Measurements from ENCODE around the gene VPS41.
A peak's percentile ranks its signal among the peaks of the same experiment; 100 is the strongest.
"Not testable (repeated sequence)": the region's sequence is repeated elsewhere in the genome, so short reads cannot be mapped to it uniquely, and the experiment has no call there.

The VPS41 gene

GRCh38 chr7:38908759-38909335 is at the start of gene VPS41:
Gene VPS41 (minus strand): TSS chr7:38909191. CDS start chr7:38909174, 17 bp downstream.
- DNase-seq (ENCODE audit: low spot score): peak; percentile 81

- DNase-seq (ENCODE audit: low spot score): no peak
These were observed 46.9 kb upstream of the VPS41 start for GRCh38 chr7:38955892-38956291.

- no peak for DNase-seq (ENCODE audit: low spot score)
These were observed 45.0 kb upstream of the VPS41 start for GRCh38 chr7:38953971-38954370.

GRCh38 chr7:38953227-38953626 is 44.2 kb upstream of the VPS41 start:
- DNase-seq (ENCODE audit: low spot score): no peak

- no peak for DNase-seq (ENCODE audit: low spot score)
These were observed 42.2 kb upstream of the VPS41 start for GRCh38 chr7:38951213-38951612.

GRCh38 chr7:38950309-38950708 is 41.3 kb upstream of the VPS41 start:
- no peak for DNase-seq (ENCODE audit: low spot score)

- not testable (repeated sequence) for DNase-seq (ENCODE audit: low spot score)
These were observed 38.5 kb upstream of the VPS41 start for GRCh38 chr7:38947541-38947940.

- DNase-seq (ENCODE audit: low spot score): no peak
These were observed 33.5 kb upstream of the VPS41 start for GRCh38 chr7:38942431-38943051.

- DNase-seq (ENCODE audit: low spot score): no peak
These were observed 31.8 kb upstream of the VPS41 start for GRCh38 chr7:38940774-38941173.

GRCh38 chr7:38938589-38938988 is 29.6 kb upstream of the VPS41 start:
- no peak for DNase-seq (ENCODE audit: low spot score)

GRCh38 chr7:38938001-38938485 is 29.1 kb upstream of the VPS41 start:
- no peak for DNase-seq (ENCODE audit: low spot score)

- DNase-seq (ENCODE audit: low spot score): no peak
These were observed 27.6 kb upstream of the VPS41 start for GRCh38 chr7:38936641-38937040.

- no peak for DNase-seq (ENCODE audit: low spot score)
These were observed 25.5 kb upstream of the VPS41 start for GRCh38 chr7:38934536-38934935.

- DNase-seq (ENCODE audit: low spot score): no peak
These were observed 25.1 kb upstream of the VPS41 start for GRCh38 chr7:38934051-38934450.

GRCh38 chr7:38932509-38933168 is 23.6 kb upstream of the VPS41 start:
- DNase-seq (ENCODE audit: low spot score): peak; percentile 11

- DNase-seq (ENCODE audit: low spot score): no peak
These were observed 20.6 kb upstream of the VPS41 start for GRCh38 chr7:38929460-38930171.

- no peak for DNase-seq (ENCODE audit: low spot score)
These were observed 19.5 kb upstream of the VPS41 start for GRCh38 chr7:38928506-38928905.

- no peak for DNase-seq (ENCODE audit: low spot score)
These were observed 18.8 kb upstream of the VPS41 start for GRCh38 chr7:38927751-38928150.

- DNase-seq (ENCODE audit: low spot score): no peak
These were observed 11.7 kb upstream of the VPS41 start for GRCh38 chr7:38920731-38921130.

- no peak for DNase-seq (ENCODE audit: low spot score)
These were observed 7.4 kb upstream of the VPS41 start for GRCh38 chr7:38916396-38916795.

- DNase-seq (ENCODE audit: low spot score): no peak
These were observed 879 bp upstream of the VPS41 start for GRCh38 chr7:38909870-38910269.

- no peak for DNase-seq (ENCODE audit: low spot score)
These were observed 1.2 kb downstream of the VPS41 start for GRCh38 chr7:38907766-38908165.

GRCh38 chr7:38907066-38907465 is 1.9 kb downstream of the VPS41 start:
- DNase-seq (ENCODE audit: low spot score): no peak
